BE2C (cell line): ENCODE data around the gene PCDHB10. TPM values are rescaled to one million over a fixed set of nuclear protein-coding genes. Genes with fewer than 3 reads are reported as not detected.
"Not testable (repeated sequence)": the region's sequence is repeated elsewhere in the genome, so short reads cannot be mapped to it uniquely, and the experiment has no call there.

Experiments used
- DNase-seq: peaks from one replicate; pipeline ENCODE4 v3.0.0-alpha.2; 2020
- H3K27me3 ChIP-seq: fragments of 250-450 bp; sonication (Bioruptor Pico); 2 replicates; pipeline ENCODE4 v1.5.1; 2020; ENCODE audit warnings: mild to moderate bottlenecking
- H3K36me3 ChIP-seq: fragments of 250-450 bp; sonication (Bioruptor Pico); 2 replicates; pipeline ENCODE4 v1.5.1; 2020; ENCODE audit warnings: mild to moderate bottlenecking
- H3K4me1 ChIP-seq: fragments of 250-450 bp; sonication (Bioruptor Pico); 2 replicates; pipeline ENCODE4 v1.5.1; 2020
- H3K4me3 ChIP-seq: 2 replicates; pipeline ENCODE4 v1.5.1; 2011; ENCODE audit warnings: low read depth, low read length
- H3K9me3 ChIP-seq: fragments of 250-450 bp; sonication (Bioruptor Pico); 2 replicates; pipeline ENCODE4 v1.5.1; 2020
- CTCF ChIP-seq: IDR thresholded peaks from 2 replicates; pipeline ENCODE4 v1.5.1; 2012; ENCODE audit warnings: mild to moderate bottlenecking, low read depth, low read length
- polyA plus RNA-seq: library from polyadenylated mRNA; unstranded; fragments of >200 nt; gene quantifications from one replicate; pipeline ENCODE4 v1.2.1, GENCODE V29; 2012; ENCODE audit warnings: low read depth, missing spikeins; ENCODE audit not compliant: insufficient read length, insufficient read depth

Gene PCDHB10
- polyA plus RNA-seq, result 4.9 TPM

GRCh38 chr5:141192110-141192725 lies at the start of gene PCDHB10:
Gene PCDHB10, plus strand, starts transcription at chr5:141192353. Its CDS starts 200 bp downstream, at chr5:141192553.
- Histone ChIP-seq H3K27me3 (no peaks in the 10 kb centered on the region), H3K4me3 (no peak within 1 kb of the TSS), H3K4me1 (no peaks in the 10 kb centered on the region), H3K9me3 (no peaks in the 10 kb centered on the region; the same call in 1 of the 2 replicates), H3K36me3 (no peaks in the 10 kb centered on the region)
- peak; percentile 45 for DNase-seq
- TF ChIP-seq CTCF, result peak; percentile 63

- H3K27me3 ChIP-seq, result peaks cover 4% of the 10 kb centered on the region
- TF ChIP-seq CTCF, result peak; percentile 67
- no peaks in the 10 kb centered on the region for H3K9me3 ChIP-seq
- peak; percentile 66 for DNase-seq
- H3K36me3 ChIP-seq, result no peaks in the 10 kb centered on the region
- H3K4me3 ChIP-seq, result peak within 1 kb of the TSS; percentile 50
- no peaks in the 10 kb centered on the region for H3K4me1 ChIP-seq
These were observed 42.3 kb upstream of the PCDHB10 start, which contains the start of gene PCDHB6 for GRCh38 chr5:141149812-141150211. Gene PCDHB6, plus strand, starts transcription at chr5:141150057. Its CDS starts 201 bp downstream, at chr5:141150258.

GRCh38 chr5:141150224-141150992 lies 41.7 kb upstream of the PCDHB10 start:
- TF ChIP-seq CTCF, result no peak
- H3K36me3 ChIP-seq, result no peaks in the 10 kb centered on the region
- H3K4me1 ChIP-seq, result no peaks in the 10 kb centered on the region
- no peaks in the 10 kb centered on the region for H3K9me3 ChIP-seq
- peak overlapping the region; percentile 50 for H3K4me3 ChIP-seq
- no peak for DNase-seq
- peaks cover 4% of the 10 kb centered on the region for H3K27me3 ChIP-seq

GRCh38 chr5:141150993-141151325 lies 41.2 kb upstream of the PCDHB10 start:
- Histone ChIP-seq H3K4me1 (no peaks in the 10 kb centered on the region), H3K9me3 (no peaks in the 10 kb centered on the region), H3K4me3 (no peak overlapping the region), H3K36me3 (no peaks in the 10 kb centered on the region), H3K27me3 (peaks cover 4% of the 10 kb centered on the region)
- DNase-seq, result no peak
- TF ChIP-seq CTCF, result no peak

- not testable (repeated sequence) for H3K4me1 ChIP-seq, H3K27me3 ChIP-seq, H3K9me3 ChIP-seq, H3K36me3 ChIP-seq, DNase-seq, H3K4me3 ChIP-seq
These were observed 40.5 kb upstream of the PCDHB10 start for GRCh38 chr5:141151632-141152031.

GRCh38 chr5:141152096-141152495 lies 40.1 kb upstream of the PCDHB10 start:
- H3K4me3 ChIP-seq, H3K27me3 ChIP-seq, H3K36me3 ChIP-seq, H3K4me1 ChIP-seq, H3K9me3 ChIP-seq, DNase-seq: not testable (repeated sequence)
